H1 (cell line): ENCODE data around the gene PCYT2. TPM values are rescaled to one million over a fixed set of nuclear protein-coding genes. Genes with fewer than 3 reads are reported as not detected.

Experiments used
- ASH2L ChIP-seq: fragments of 200-600, 300-600 bp; sonication (generic); IDR thresholded peaks from one replicate; pipeline ENCODE4 v1.7.1; 2017; ENCODE audit warnings: low read length
- CEBPB ChIP-seq: IDR thresholded peaks from 2 replicates; pipeline ENCODE4 v1.6.1; 2012; ENCODE audit warnings: low read depth, low read length
- CHD7 ChIP-seq: fragments of 300-600 bp; sonication (generic); IDR thresholded peaks from 2 replicates; pipeline ENCODE4 v1.7.1; 2012; ENCODE audit warnings: low read length, moderate library complexity, mild to moderate bottlenecking, inconsistent platforms; ENCODE audit not compliant: insufficient replicate concordance
- polyA plus RNA-seq, 7 experiments: library from polyadenylated mRNA; depleted of rRNA in 3 of 7; stranded (reverse) in 5 of 7; unstranded in 2 of 7; fragments of >200 nt in 5 of 7; fragments of 200-250 nt in 2 of 7; gene quantifications; 1 replicate in 5 of 7; 2 replicates in 1 of 7; 4 replicates in 1 of 7; pipeline versions ENCODE4 v1.2.1 to v1.2.3, GENCODE V29; 2011 to 2013; ENCODE audit warnings: missing spikeins in 2 of 7, mixed read lengths in 2 of 7
- total RNA-seq: library from RNA; stranded (reverse); fragmentation: NEBNext Ultra II Directional; extraction: Animal tissue kit (Norgen Biotek cat#: 25700); gene quantifications from 2 replicates; pipeline ENCODE4 v1.2.1, GENCODE V29; 2021

Gene PCYT2
- total and polyA plus RNA-seq, 2 of the 8 experiments (the other 6 are each of a cell fraction or from before 2014, with no cell fraction given), result 29.9 to 31.3 TPM

GRCh38 chr17:81956607-81957589 is 45.7 kb upstream of the PCYT2 start (continued):
- TF ChIP-seq CHD7, result no peak
- no peak for TF ChIP-seq CEBPB
- no peak for TF ChIP-seq ASH2L
